ENCODE results near the gene SYNGR1. TPM values are rescaled to one million over a fixed set of nuclear protein-coding genes. Genes with fewer than 3 reads are reported as not detected.

The SYNGR1 gene
- total RNA-seq, 1 experiment from 2014 or later = 17.8 TPM

DNA sequence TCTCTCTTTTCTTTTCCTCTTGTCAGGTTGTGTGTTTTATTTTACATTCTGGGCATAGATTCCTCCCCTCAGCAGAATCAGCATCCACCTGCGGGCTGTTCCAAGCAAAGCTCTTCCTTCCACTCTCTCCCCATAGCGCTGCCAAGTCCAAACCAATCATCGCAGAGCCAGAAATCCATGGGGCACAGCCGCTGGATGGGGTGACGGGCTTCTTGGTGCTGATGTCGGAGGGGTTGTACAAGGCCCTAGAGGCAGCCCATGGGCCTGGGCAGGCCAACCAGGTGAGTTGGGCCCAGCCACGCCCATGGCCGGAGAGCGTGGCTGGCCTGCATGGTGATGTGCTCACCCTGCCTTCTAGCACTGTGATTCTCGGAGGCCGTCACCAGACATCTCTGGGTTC, 71.9 kb downstream of the SYNGR1 start:
- BruUV-seq (replicated peaks) = no TSS peak
- no peak for DNase-seq (ENCODE audit: low read depth, low spot score)
- in situ Hi-C loops (cut with HindIII; ENCODE audit: low pct_unique_long_range_greater_than_20kb, low sequenced_read_pairs) = no loop called here
- intact Hi-C loops (cut with micrococcal nuclease; ENCODE audit: unreplicated experiment) = no loop called here
- H3K27ac ChIP-seq (ENCODE audit: low read length) = no peak overlapping the region
- H3K4me1 ChIP-seq (ENCODE audit: control insufficient read depth, insufficient read depth, low read length) = no peaks in the 10 kb centered on the region
- H3K4me3 ChIP-seq (ENCODE audit: low read depth in 2 of 2, low read length in 2 of 2) = no peak overlapping the region
- no peak for ATAC-seq
- ChIA-PET POLR2A (no interaction called here), CTCF (no interaction called here)
- TF ChIP-seq SIN3A (IDR thresholded peaks at IDR 0.05; ENCODE audit: borderline replicate concordance, insufficient read depth, low read depth, low read length) (no peak), POLR2AphosphoS5 (IDR thresholded peaks at IDR 0.05; ENCODE audit: low read depth, low read length) (no peak), REST (IDR thresholded peaks at IDR 0.05; ENCODE audit: insufficient read depth in 1 of 2, low read depth in 2 of 2, low read length in 1 of 2) (no peak), TCF7L2 (IDR thresholded peaks at IDR 0.05; ENCODE audit: low read depth, low read length) (no peak)
- TF ChIP-seq, protein P1, sequence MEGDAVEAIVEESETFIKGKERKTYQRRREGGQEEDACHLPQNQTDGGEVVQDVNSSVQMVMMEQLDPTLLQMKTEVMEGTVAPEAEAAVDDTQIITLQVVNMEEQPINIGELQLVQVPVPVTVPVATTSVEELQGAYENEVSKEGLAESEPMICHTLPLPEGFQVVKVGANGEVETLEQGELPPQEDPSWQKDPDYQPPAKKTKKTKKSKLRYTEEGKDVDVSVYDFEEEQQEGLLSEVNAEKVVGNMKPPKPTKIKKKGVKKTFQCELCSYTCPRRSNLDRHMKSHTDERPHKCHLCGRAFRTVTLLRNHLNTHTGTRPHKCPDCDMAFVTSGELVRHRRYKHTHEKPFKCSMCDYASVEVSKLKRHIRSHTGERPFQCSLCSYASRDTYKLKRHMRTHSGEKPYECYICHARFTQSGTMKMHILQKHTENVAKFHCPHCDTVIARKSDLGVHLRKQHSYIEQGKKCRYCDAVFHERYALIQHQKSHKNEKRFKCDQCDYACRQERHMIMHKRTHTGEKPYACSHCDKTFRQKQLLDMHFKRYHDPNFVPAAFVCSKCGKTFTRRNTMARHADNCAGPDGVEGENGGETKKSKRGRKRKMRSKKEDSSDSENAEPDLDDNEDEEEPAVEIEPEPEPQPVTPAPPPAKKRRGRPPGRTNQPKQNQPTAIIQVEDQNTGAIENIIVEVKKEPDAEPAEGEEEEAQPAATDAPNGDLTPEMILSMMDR (IDR thresholded peaks at IDR 0.05) = no peak
- H3K9me3 ChIP-seq (ENCODE audit: control insufficient read depth, insufficient read depth, low read depth, low read length) = no peaks in the 10 kb centered on the region
- no peaks in the 10 kb centered on the region for H3K27me3 ChIP-seq (ENCODE audit: control insufficient read depth, insufficient read depth, low read length)
- 0 out of 2 replicates have a peak, but pooled peaks cover 3% of the 10 kb centered on the region for H3K36me3 ChIP-seq (ENCODE audit: control insufficient read depth, insufficient read depth, low read length)

DNA sequence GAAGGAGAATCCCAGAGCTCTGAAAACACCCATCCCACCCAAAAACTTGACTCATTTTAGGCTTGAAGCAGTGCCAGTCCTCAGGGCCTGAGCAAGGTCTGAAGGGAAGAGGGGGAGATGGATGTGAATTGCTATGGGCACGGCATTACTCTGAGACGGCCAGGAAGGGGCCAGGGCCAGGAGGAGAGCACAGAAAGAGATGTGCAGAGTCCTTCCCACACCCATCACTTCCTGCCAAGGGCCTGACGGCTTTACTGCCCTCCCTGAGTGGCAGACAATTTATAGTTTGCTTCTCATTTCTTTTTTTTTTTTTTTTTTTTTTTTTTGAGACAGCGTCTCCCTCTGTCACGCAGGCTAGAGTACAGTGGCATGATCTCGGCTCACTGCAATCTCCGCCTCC, 72.3 kb downstream of the SYNGR1 start:
- POLR2A ChIA-PET = no interaction called here

More for the DNA sequence above, 72.3 kb downstream of the SYNGR1 start:
- Histone ChIP-seq H3K27me3 (ENCODE audit: control insufficient read depth, insufficient read depth, low read length) (no peaks in the 10 kb centered on the region), H3K4me1 (ENCODE audit: control insufficient read depth, insufficient read depth, low read length) (no peaks in the 10 kb centered on the region), H3K27ac (ENCODE audit: low read length) (no peak overlapping the region), H3K9me3 (ENCODE audit: control insufficient read depth, insufficient read depth, low read depth, low read length) (no peaks in the 10 kb centered on the region), H3K4me3 (ENCODE audit: low read depth in 2 of 2, low read length in 2 of 2) (no peak overlapping the region), H3K36me3 (ENCODE audit: control insufficient read depth, insufficient read depth, low read length) (peaks cover 3% of the 10 kb centered on the region; the same call in 1 of the 2 replicates)
- BruUV-seq (replicated peaks) = no TSS peak
- no peak for DNase-seq (ENCODE audit: low read depth, low spot score)
- no peak for ATAC-seq
- intact Hi-C loops (cut with micrococcal nuclease; ENCODE audit: unreplicated experiment) = no loop called here
- CTCF ChIA-PET = no interaction called here
- in situ Hi-C loops (cut with HindIII; ENCODE audit: low pct_unique_long_range_greater_than_20kb, low sequenced_read_pairs) = no loop called here
- TF ChIP-seq SIN3A (IDR thresholded peaks at IDR 0.05; ENCODE audit: borderline replicate concordance, insufficient read depth, low read depth, low read length) (no peak), TCF7L2 (IDR thresholded peaks at IDR 0.05; ENCODE audit: low read depth, low read length) (no peak), REST (IDR thresholded peaks at IDR 0.05; ENCODE audit: insufficient read depth in 1 of 2, low read depth in 2 of 2, low read length in 1 of 2) (no peak), POLR2AphosphoS5 (IDR thresholded peaks at IDR 0.05; ENCODE audit: low read depth, low read length) (no peak)
- TF ChIP-seq, protein P1 (IDR thresholded peaks at IDR 0.05) = no peak
